SK-N-MC (cell line): Measurements from ENCODE around the gene SIPA1L3.

Experiments used
- EZH2 ChIP-seq: fragments of 200-600 bp; sonication (generic); IDR thresholded peaks from one replicate; pipeline ENCODE4 v1.6.1; 2017; ENCODE audit warnings: antibody characterized with exemption
- FOXP2 ChIP-seq: optimal IDR thresholded peaks from 2 replicates; pipeline ENCODE3; 2011; ENCODE audit warnings: mild to moderate bottlenecking, moderate library complexity; ENCODE audit not compliant: insufficient read depth; ENCODE audit errors: extremely low read length, control extremely low read depth
- POLR2AphosphoS5 ChIP-seq: IDR thresholded peaks from 2 replicates; pipeline ENCODE4 v1.6.1; 2012; ENCODE audit warnings: mild to moderate bottlenecking, low read depth, low read length, borderline replicate concordance

DNA sequence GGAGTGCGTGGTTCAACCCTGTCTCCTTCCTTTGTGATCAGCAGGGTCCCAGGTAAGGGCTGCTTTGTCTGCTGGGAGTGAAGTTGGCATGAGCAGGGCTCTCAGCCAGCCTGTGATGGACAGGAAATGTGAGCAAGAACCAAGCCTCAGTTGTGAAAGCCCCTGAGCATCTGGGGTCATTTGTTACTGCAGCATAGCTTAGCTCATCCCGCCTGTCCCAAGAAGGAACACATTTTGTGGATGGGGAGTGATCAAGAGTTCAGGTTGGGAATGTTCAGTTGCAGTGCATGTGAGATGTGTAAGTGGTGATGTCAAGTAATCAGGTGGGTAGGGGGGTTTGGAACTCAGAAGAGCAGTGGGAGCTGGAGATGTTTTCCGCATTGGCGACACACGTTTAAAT lies 164.6 kb downstream of the SIPA1L3 start:
- TF ChIP-seq POLR2AphosphoS5 (no peak), EZH2 (no peak), FOXP2 (no peak)
